Mammary microvascular endothelial cell (primary cell): ENCODE results near the gene SP140L. TPM values are rescaled to one million over a fixed set of nuclear protein-coding genes. Genes with fewer than 3 reads are reported as not detected.

ENCODE experiments used
- total RNA-seq: library from RNA; depleted of rRNA; stranded (reverse); fragments of >200 nt; gene quantifications from 2 replicates; pipeline ENCODE4 v1.2.3, GENCODE V29; 2015

The SP140L gene
- total RNA-seq = 10.7 and 11.0 TPM in 2 replicates

GRCh38 chr2:230326453-230327417 lies at the start of gene SP140L:
SP140L (plus strand) TSS chr2:230327193; CDS start chr2:230327270, 77 bp downstream.

GRCh38 chr2:230416061-230416721 lies 89.2 kb downstream of the SP140L start, which contains the start of gene SP100:
SP100 (plus strand) TSS chr2:230416201; CDS start chr2:230416297, 96 bp downstream.

Other genes starting within 250 kb of the SP140L start
- gene SP110, start 107.2 kb upstream of the SP140L start, total RNA-seq = 16.4 and 16.7 TPM in 2 replicates
- under 0.01 and 0.20 TPM in 2 replicates for gene SP140, start 101.5 kb upstream of the SP140L start, total RNA-seq
- 116 and 119 TPM in 2 replicates for gene SP100, start 89.0 kb downstream of the SP140L start, total RNA-seq